Parathyroid adenoma (tissue), 2 donors: ENCODE results near the gene CDH7.

Experiments used
- H2AFZ ChIP-seq: fragments of 300-600 bp; sonication (generic); one replicate; pipeline ENCODE4 v1.7.0; 2017; ENCODE audit warnings: antibody characterized with exemption, mild to moderate bottlenecking
- H3K27ac ChIP-seq: fragments of 300-600 bp; sonication (generic); one replicate; pipeline ENCODE4 v1.7.0; 2017
- H3K27me3 ChIP-seq: fragments of 300-600 bp; sonication (generic); one replicate; pipeline ENCODE4 v1.7.0; 2017; ENCODE audit warnings: low read length; ENCODE audit not compliant: control insufficient read depth, insufficient read depth
- H3K36me3 ChIP-seq: fragments of 300-600 bp; sonication (generic); one replicate; pipeline ENCODE4 v1.7.0; 2017; ENCODE audit warnings: low read length; ENCODE audit not compliant: control insufficient read depth, insufficient read depth
- H3K4me1 ChIP-seq: fragments of 300-600 bp; sonication (generic); one replicate; pipeline ENCODE4 v1.7.0; 2017; ENCODE audit warnings: control low read depth
- H3K4me2 ChIP-seq: fragments of 300-600 bp; sonication (generic); one replicate; pipeline ENCODE4 v1.7.0; 2017; ENCODE audit warnings: low read length
- H3K4me3 ChIP-seq: fragments of 300-600 bp; sonication (generic); one replicate; pipeline ENCODE4 v1.7.0; 2017; ENCODE audit warnings: low read depth, low read length
- H3K79me2 ChIP-seq: fragments of 300-600 bp; sonication (generic); one replicate; pipeline ENCODE4 v1.7.0; 2017; ENCODE audit warnings: control low read depth
- H3K9ac ChIP-seq: fragments of 300-600 bp; sonication (generic); one replicate; pipeline ENCODE4 v1.7.0; 2017; ENCODE audit warnings: mild to moderate bottlenecking
- H3K9me3 ChIP-seq: fragments of 300-600 bp; sonication (generic); one replicate; pipeline ENCODE4 v1.7.0; 2017; ENCODE audit warnings: low read length; ENCODE audit not compliant: control insufficient read depth
- TF ChIP-seq, protein P1 (sequence below): fragments of 300-600 bp; sonication (generic); IDR thresholded peaks from one replicate; pipeline ENCODE4 v1.7.0; 2017; ENCODE audit warnings: antibody characterized with exemption, mild to moderate bottlenecking
- donor health status: primary hyperparathyroidism.

The CDH7 gene

DNA sequence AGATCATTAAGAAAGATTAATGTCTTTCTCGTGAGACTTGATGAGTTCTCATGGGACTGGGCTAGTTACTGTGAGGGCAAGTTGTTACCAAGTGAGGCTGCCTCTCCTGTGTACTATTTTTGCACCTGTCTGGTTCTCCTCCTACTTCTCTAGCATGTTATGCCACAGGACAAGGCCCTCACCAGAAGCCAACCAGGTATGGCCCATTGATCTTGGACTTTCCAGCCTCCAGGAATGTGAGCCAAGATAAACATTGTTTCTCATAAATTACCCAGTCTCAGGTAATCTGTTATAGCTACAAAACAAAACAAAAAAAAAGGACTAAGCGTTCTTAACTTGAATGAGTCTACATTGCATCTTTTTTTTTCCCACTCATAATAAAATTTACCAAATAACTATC, 184.1 kb downstream of the CDH7 start:
- Histone ChIP-seq H3K9me3 (no peaks in the 10 kb centered on the region), H3K79me2 (no peaks in the 10 kb centered on the region), H3K9ac (no peak overlapping the region), H2AFZ (no peak overlapping the region), H3K4me2 (no peak overlapping the region), H3K4me3 (no peak overlapping the region), H3K27ac (no peak overlapping the region), H3K4me1 (no peaks in the 10 kb centered on the region), H3K27me3 (no peaks in the 10 kb centered on the region), H3K36me3 (no peaks in the 10 kb centered on the region)
- TF ChIP-seq, protein P1, sequence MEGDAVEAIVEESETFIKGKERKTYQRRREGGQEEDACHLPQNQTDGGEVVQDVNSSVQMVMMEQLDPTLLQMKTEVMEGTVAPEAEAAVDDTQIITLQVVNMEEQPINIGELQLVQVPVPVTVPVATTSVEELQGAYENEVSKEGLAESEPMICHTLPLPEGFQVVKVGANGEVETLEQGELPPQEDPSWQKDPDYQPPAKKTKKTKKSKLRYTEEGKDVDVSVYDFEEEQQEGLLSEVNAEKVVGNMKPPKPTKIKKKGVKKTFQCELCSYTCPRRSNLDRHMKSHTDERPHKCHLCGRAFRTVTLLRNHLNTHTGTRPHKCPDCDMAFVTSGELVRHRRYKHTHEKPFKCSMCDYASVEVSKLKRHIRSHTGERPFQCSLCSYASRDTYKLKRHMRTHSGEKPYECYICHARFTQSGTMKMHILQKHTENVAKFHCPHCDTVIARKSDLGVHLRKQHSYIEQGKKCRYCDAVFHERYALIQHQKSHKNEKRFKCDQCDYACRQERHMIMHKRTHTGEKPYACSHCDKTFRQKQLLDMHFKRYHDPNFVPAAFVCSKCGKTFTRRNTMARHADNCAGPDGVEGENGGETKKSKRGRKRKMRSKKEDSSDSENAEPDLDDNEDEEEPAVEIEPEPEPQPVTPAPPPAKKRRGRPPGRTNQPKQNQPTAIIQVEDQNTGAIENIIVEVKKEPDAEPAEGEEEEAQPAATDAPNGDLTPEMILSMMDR, result no peak

DNA sequence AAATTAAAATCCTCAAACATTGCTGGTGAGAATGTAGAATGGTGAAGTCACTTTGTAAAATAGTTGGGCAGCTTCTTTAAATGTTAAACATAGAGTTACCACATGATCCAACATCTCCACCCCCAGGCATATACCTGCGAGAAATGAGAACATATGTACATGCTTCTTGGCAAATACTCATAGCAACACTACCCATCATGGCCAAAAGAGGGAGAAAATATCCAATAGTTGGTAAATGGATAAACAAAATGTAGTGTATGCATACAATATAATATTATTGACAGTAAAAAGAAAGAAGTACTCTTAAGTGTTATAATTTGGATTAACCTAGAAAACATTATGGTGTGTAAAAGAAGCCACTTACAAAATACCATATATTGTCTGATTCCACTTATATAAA, 185.9 kb downstream of the CDH7 start:
- H3K36me3 ChIP-seq, result no peaks in the 10 kb centered on the region
- H3K27me3 ChIP-seq, result no peaks in the 10 kb centered on the region
- TF ChIP-seq, protein P1, result no peak
- no peak overlapping the region for H2AFZ ChIP-seq
- no peaks in the 10 kb centered on the region for H3K4me1 ChIP-seq
- H3K9me3 ChIP-seq, result no peaks in the 10 kb centered on the region
- no peak overlapping the region for H3K27ac ChIP-seq
- no peaks in the 10 kb centered on the region for H3K79me2 ChIP-seq
- no peak overlapping the region for H3K4me2 ChIP-seq
- H3K4me3 ChIP-seq, result no peak overlapping the region
- H3K9ac ChIP-seq, result no peak overlapping the region

DNA sequence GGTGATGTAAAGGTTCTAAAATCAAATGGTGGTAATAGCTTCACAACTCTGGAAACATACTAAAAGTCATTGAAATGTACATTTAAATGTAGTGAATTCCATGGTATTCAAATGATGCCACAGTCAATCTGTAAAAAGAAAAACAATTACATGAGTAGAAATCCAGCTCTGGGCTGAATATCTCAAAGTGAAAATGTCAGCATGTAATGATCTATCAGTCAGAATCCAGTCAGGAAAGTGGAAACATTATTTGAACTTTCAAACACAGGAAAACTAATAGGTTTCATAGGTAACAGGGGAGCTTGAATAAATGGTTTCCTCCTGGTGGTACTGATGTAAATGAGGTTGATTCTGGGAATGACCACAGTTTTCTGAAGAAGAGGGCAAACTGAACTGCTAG, 186.4 kb downstream of the CDH7 start:
- H3K27ac ChIP-seq, result no peak overlapping the region
- H3K4me1 ChIP-seq, result no peaks in the 10 kb centered on the region
- TF ChIP-seq, protein P1, result no peak

DNA sequence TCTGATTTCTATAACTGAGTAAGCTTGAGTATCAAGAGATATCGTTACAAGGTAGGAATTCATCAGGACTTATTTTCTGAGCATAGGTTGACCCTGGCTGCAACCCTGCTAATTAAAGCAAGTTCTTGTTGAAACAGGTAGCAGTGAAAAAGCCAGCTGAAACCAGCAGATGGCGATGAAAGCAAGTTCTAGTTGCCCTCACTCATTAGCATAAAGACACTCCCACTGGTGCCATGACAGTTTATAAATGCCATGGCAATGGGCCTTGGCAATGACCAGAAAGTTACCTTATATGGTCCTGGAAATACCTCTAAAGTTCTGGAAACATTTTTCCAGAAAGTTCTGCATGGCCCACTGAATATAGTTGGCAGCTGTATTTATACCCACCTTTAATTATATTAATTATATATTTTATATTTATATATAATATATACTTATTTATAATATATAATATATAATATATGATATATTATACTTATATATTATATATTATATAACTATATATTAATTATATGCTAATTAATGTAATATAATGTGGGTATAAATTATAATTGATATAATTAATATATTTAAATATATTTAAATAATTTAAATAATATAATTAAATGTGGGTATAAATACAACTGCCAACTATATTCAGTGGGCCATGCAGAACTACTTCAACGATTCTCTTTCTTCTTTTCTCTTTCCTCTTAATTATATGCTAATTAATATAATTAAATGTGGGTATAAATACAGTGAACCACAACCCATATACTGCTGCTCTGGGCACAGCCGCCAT, 188.0 kb downstream of the CDH7 start:
- no peak overlapping the region for H3K4me3 ChIP-seq
- no peak overlapping the region for H3K4me2 ChIP-seq
- H3K27me3 ChIP-seq, result no peaks in the 10 kb centered on the region
- H3K36me3 ChIP-seq, result no peaks in the 10 kb centered on the region
- H3K4me1 ChIP-seq, result no peaks in the 10 kb centered on the region
- no peak overlapping the region for H2AFZ ChIP-seq
- no peak overlapping the region for H3K27ac ChIP-seq
- H3K79me2 ChIP-seq, result no peaks in the 10 kb centered on the region
- H3K9me3 ChIP-seq, result no peaks in the 10 kb centered on the region
- no peak overlapping the region for H3K9ac ChIP-seq
- TF ChIP-seq, protein P1, result no peak

More for the DNA sequence above, 186.4 kb downstream of the CDH7 start:
- H3K79me2 ChIP-seq, result no peaks in the 10 kb centered on the region
- no peaks in the 10 kb centered on the region for H3K36me3 ChIP-seq
- no peaks in the 10 kb centered on the region for H3K27me3 ChIP-seq
- no peak overlapping the region for H3K9ac ChIP-seq
- H3K9me3 ChIP-seq, result no peaks in the 10 kb centered on the region
- no peak overlapping the region for H3K4me2 ChIP-seq
- H2AFZ ChIP-seq, result no peak overlapping the region
- no peak overlapping the region for H3K4me3 ChIP-seq
